NB4 (cell line): ENCODE data around the gene ERI3.
A peak's percentile ranks its signal among the peaks of the same experiment; 100 is the strongest.

Experiments used
- DNase-seq: peaks from one replicate; pipeline ENCODE4 v3.0.0; 2010; ENCODE audit warnings: low read depth
- H3K4me3 ChIP-seq: one replicate; pipeline ENCODE4 v1.5.1; 2011; ENCODE audit warnings: mild to moderate bottlenecking, low read depth, low read length, moderate library complexity
- CTCF ChIP-seq: IDR thresholded peaks from one replicate; pipeline ENCODE4 v1.5.1; 2012; ENCODE audit warnings: low read depth, low read length
- MAX ChIP-seq: IDR thresholded peaks from 2 replicates; pipeline ENCODE4 v1.6.1; 2011; ENCODE audit warnings: low read depth, low read length
- MYC ChIP-seq: IDR thresholded peaks from 2 replicates; pipeline ENCODE4 v1.6.1; 2011; ENCODE audit warnings: low read depth, low read length
- POLR2A ChIP-seq: IDR thresholded peaks from 2 replicates; pipeline ENCODE4 v1.6.1; 2011; ENCODE audit warnings: mild to moderate bottlenecking; ENCODE audit not compliant: insufficient read length; ENCODE audit errors: extremely low read depth

Gene ERI3

GRCh38 chr1:44233593-44233992 lies 121.5 kb downstream of the ERI3 start:
- H3K4me3 ChIP-seq, result no peak overlapping the region
- DNase-seq, result no peak
- no peak for TF ChIP-seq MYC
- no peak for TF ChIP-seq CTCF
- TF ChIP-seq POLR2A, result no peak
- no peak for TF ChIP-seq MAX

- TF ChIP-seq CTCF (no peak), MAX (no peak)
- no peak overlapping the region for H3K4me3 ChIP-seq
- no peak for DNase-seq
Measured at GRCh38 chr1:44230796-44231195, 124.3 kb downstream of the ERI3 start.

GRCh38 chr1:44229435-44230167 lies 125.5 kb downstream of the ERI3 start:
- TF ChIP-seq MYC, result no peak
- TF ChIP-seq MAX, result no peak
- no peak for TF ChIP-seq POLR2A
- TF ChIP-seq CTCF, result no peak
- no peak overlapping the region for H3K4me3 ChIP-seq
- no peak for DNase-seq

- no peak overlapping the region for H3K4me3 ChIP-seq
- no peak for DNase-seq
- no peak for TF ChIP-seq POLR2A
- no peak for TF ChIP-seq MYC
- no peak for TF ChIP-seq CTCF
- TF ChIP-seq MAX, result no peak
Measured at GRCh38 chr1:44228218-44228617, 126.8 kb downstream of the ERI3 start.

- no peak overlapping the region for H3K4me3 ChIP-seq
- TF ChIP-seq CTCF, result no peak
- TF ChIP-seq MYC, result no peak
- no peak for TF ChIP-seq MAX
- no peak for TF ChIP-seq POLR2A
- DNase-seq, result peak; percentile 29
Measured at GRCh38 chr1:44227211-44227610, 127.8 kb downstream of the ERI3 start.

- TF ChIP-seq POLR2A (no peak), CTCF (no peak), MAX (no peak), MYC (no peak)
- DNase-seq, result no peak
Measured at GRCh38 chr1:44225761-44226160, 129.3 kb downstream of the ERI3 start.

More at GRCh38 chr1:44225761-44226160, 129.3 kb downstream of the ERI3 start:
- H3K4me3 ChIP-seq, result no peak overlapping the region
